GM23338 (cell line): ENCODE measurements around the gene TMPRSS11E. TPM values are rescaled to one million over a fixed set of nuclear protein-coding genes. Genes with fewer than 3 reads are reported as not detected.

ENCODE experiments used
- ATAC-seq: fragments of 200-7000 bp; cut with Tn5 transposase; 3 replicates; pipeline ENCODE4 v1.9.1; 2020
- DNase-seq: peaks from one replicate; pipeline ENCODE4 v3.0.0-alpha.2; 2015; ENCODE audit warnings: low spot score
- H2AFZ ChIP-seq: fragments of 200-600 bp; sonication (generic); 2 replicates; pipeline ENCODE4 v1.8.0; 2016; ENCODE audit warnings: antibody characterized with exemption, mild to moderate bottlenecking, moderate library complexity
- H3F3A ChIP-seq: fragments of 200-600 bp; sonication (generic); replicated peaks from 2 replicates; pipeline ENCODE4 v1.8.0; 2017; ENCODE audit warnings: antibody characterized with exemption, mixed run types, low read depth
- H3K27ac ChIP-seq: fragments of 200-600 bp; sonication (generic); 2 replicates; pipeline ENCODE4 v1.6.1; 2016; ENCODE audit warnings: low read depth
- H3K27me3 ChIP-seq: fragments of 200-600 bp; sonication (generic); 2 replicates; pipeline ENCODE4 v1.8.0; 2016; ENCODE audit warnings: mild to moderate bottlenecking, mixed run types, moderate library complexity; ENCODE audit not compliant: insufficient read depth
- H3K36me3 ChIP-seq: fragments of 200-600 bp; sonication (generic); 2 replicates; pipeline ENCODE4 v1.8.0; 2016; ENCODE audit warnings: mild to moderate bottlenecking; ENCODE audit not compliant: insufficient read depth
- H3K4me1 ChIP-seq: fragments of 200-600 bp; sonication (generic); 2 replicates; pipeline ENCODE4 v1.8.0; 2016; ENCODE audit warnings: mild to moderate bottlenecking, moderate library complexity; ENCODE audit not compliant: insufficient read depth
- H3K4me2 ChIP-seq: fragments of 200-600 bp; sonication (generic); 2 replicates; pipeline ENCODE4 v1.7.1; 2017; ENCODE audit warnings: mixed run types
- H3K4me3 ChIP-seq: fragments of 200-600 bp; sonication (generic); 2 replicates; pipeline ENCODE4 v1.6.1; 2016; ENCODE audit warnings: mixed run types
- H3K79me2 ChIP-seq: fragments of 200-600 bp; sonication (generic); replicated peaks from 2 replicates; pipeline ENCODE4 v1.8.0; 2017; ENCODE audit warnings: mild to moderate bottlenecking; ENCODE audit not compliant: insufficient read depth
- H3K9me2 ChIP-seq: fragments of 200-600 bp; sonication (generic); 2 replicates; pipeline ENCODE4 v1.8.0; 2017; ENCODE audit not compliant: insufficient read depth
- H4K20me1 ChIP-seq: fragments of 200-600 bp; sonication (generic); replicated peaks from 2 replicates; pipeline ENCODE4 v1.8.0; 2017; ENCODE audit warnings: mild to moderate bottlenecking; ENCODE audit not compliant: insufficient read depth
- H3K27ac Mint-ChIP-seq: 2 replicates; pipeline ENCODE4 v1.8.0; 2020; ENCODE audit warnings: inconsistent platforms, mild to moderate bottlenecking, moderate library complexity, mixed read lengths
- H3K27me3 Mint-ChIP-seq: 3 replicates; pipeline ENCODE4 v1.8.0; 2022; ENCODE audit warnings: low read depth, mild to moderate bottlenecking, moderate library complexity, mixed read lengths, inconsistent platforms; ENCODE audit not compliant: insufficient read depth, poor library complexity
- H3K36me3 Mint-ChIP-seq: 3 replicates; pipeline ENCODE4 v1.8.0; 2021; ENCODE audit warnings: low read depth, mild to moderate bottlenecking, inconsistent platforms, moderate library complexity, mixed read lengths
- H3K4me1 Mint-ChIP-seq: 3 replicates; pipeline ENCODE4 v1.8.0; 2020; ENCODE audit warnings: mild to moderate bottlenecking, inconsistent platforms, mixed read lengths
- H3K4me3 Mint-ChIP-seq: 3 replicates; pipeline ENCODE4 v1.8.0; 2021; ENCODE audit warnings: moderate library complexity, mild to moderate bottlenecking, inconsistent platforms, mixed read lengths
- H3K9me3 Mint-ChIP-seq: 3 replicates; pipeline ENCODE4 v1.8.0; 2020; ENCODE audit warnings: moderate library complexity, mild to moderate bottlenecking, inconsistent platforms, mixed read lengths
- CREB1 ChIP-seq: fragments of 250-450 bp; sonication (Bioruptor Pico); IDR thresholded peaks from 2 replicates; pipeline ENCODE4 v1.5.0; 2020; ENCODE audit warnings: low read depth, mild to moderate bottlenecking, moderate library complexity
- CTCF ChIP-seq, 2 experiments: fragments of 200-600 bp in 1 of 2; sonication (generic) in 1 of 2; conservative IDR thresholded peaks; 2 replicates each; pipeline versions ENCODE4 v1.5.1 to v1.6.1; 2016 to 2017; ENCODE audit warnings: antibody characterized with exemption in 2 of 2, low read depth in 2 of 2, mild to moderate bottlenecking in 2 of 2, moderate library complexity in 1 of 2
- EZH2 ChIP-seq: fragments of 200-600 bp; sonication (generic); IDR thresholded peaks from one replicate; pipeline ENCODE4 v1.8.0; 2017; ENCODE audit warnings: antibody characterized with exemption, mild to moderate bottlenecking, low read depth; ENCODE audit not compliant: unreplicated experiment
- EZH2phosphoT487 ChIP-seq: fragments of 200-600 bp; sonication (generic); IDR thresholded peaks from one replicate; pipeline ENCODE4 v1.8.1; 2018; ENCODE audit warnings: antibody characterized with exemption; ENCODE audit not compliant: unreplicated experiment
- JUNB ChIP-seq: IDR thresholded peaks from one replicate; pipeline ENCODE4 v1.6.1; 2016; ENCODE audit warnings: antibody characterized with exemption; ENCODE audit not compliant: unreplicated experiment
- NANOG ChIP-seq: IDR thresholded peaks from 2 replicates; pipeline ENCODE4 v1.6.1; 2016; ENCODE audit warnings: antibody characterized with exemption, borderline replicate concordance
- POLR2AphosphoS5 ChIP-seq: IDR thresholded peaks from 2 replicates; pipeline ENCODE4 v1.6.1; 2016; ENCODE audit warnings: antibody characterized with exemption, low read depth
- STAT1 ChIP-seq: IDR thresholded peaks from one replicate; pipeline ENCODE4 v1.6.1; 2016; ENCODE audit warnings: antibody characterized with exemption; ENCODE audit not compliant: unreplicated experiment
- ZNF114 ChIP-seq: fragments of 250-450 bp; sonication (Bioruptor Pico); IDR thresholded peaks from 2 replicates; pipeline ENCODE4 v1.5.0; 2020; ENCODE audit warnings: mild to moderate bottlenecking, moderate library complexity
- ZNF331 ChIP-seq: fragments of 250-450 bp; sonication (Bioruptor Pico); IDR thresholded peaks from 2 replicates; pipeline ENCODE4 v1.5.0; 2020; ENCODE audit warnings: low read depth, mild to moderate bottlenecking, moderate library complexity
- ZNF462 ChIP-seq: fragments of 250-450 bp; sonication (Bioruptor Pico); IDR thresholded peaks from 2 replicates; pipeline ENCODE4 v1.5.0; 2020; ENCODE audit warnings: mild to moderate bottlenecking, moderate library complexity
- polyA plus RNA-seq: library from polyadenylated mRNA; unstranded; fragments of >200 nt; fragmentation: Nextera tagmentation; extraction: Ambion mirVana; gene quantifications from 2 replicates; pipeline ENCODE4 v1.2.1, GENCODE V29; 2016
- total RNA-seq: library from RNA; depleted of rRNA; stranded (reverse); fragments of >200 nt; shearing (Covaris generic); gene quantifications from 2 replicates; pipeline ENCODE4 v1.2.3, GENCODE V29; 2014

TMPRSS11E gene
- total and polyA plus RNA-seq, 2 experiments from 2014 or later: 0.44 to 1.4 TPM

- H3K79me2 ChIP-seq: no peaks in the 10 kb centered on the region
- Mint-ChIP-seq H3K27ac (no peak overlapping the region), H3K4me3 (no peak overlapping the region), H3K36me3 (peaks cover 3% of the 10 kb centered on the region; the same call in 2 of the 3 replicates), H3K4me1 (peaks cover 9% of the 10 kb centered on the region), H3K27me3 (no peaks in the 10 kb centered on the region), H3K9me3 (no peaks in the 10 kb centered on the region)
- no peaks in the 10 kb centered on the region for H4K20me1 ChIP-seq
- ATAC-seq: no peak
- no peak overlapping the region for H3K27ac ChIP-seq
- no peaks in the 10 kb centered on the region for H3K27me3 ChIP-seq
- TF ChIP-seq JUNB (no peak), ZNF114 (CRISPR knock-in tag) (no peak), CTCF (conservative IDR thresholded peaks at IDR 0.05; ENCODE audit: low read depth in 2 of 2) (no peak), POLR2AphosphoS5 (no peak)
- no peak for DNase-seq
- H2AFZ ChIP-seq: no peak overlapping the region
- H3K4me2 ChIP-seq: no peak overlapping the region
- H3K9me2 ChIP-seq: peaks cover 15% of the 10 kb centered on the region
- no peaks in the 10 kb centered on the region for H3F3A ChIP-seq
- no peak overlapping the region for H3K4me3 ChIP-seq
- no peaks in the 10 kb centered on the region; the same call in 1 of the 2 replicates for H3K4me1 ChIP-seq
- H3K36me3 ChIP-seq: no peaks in the 10 kb centered on the region
Observed at GRCh38 chr4:68399306-68399705, 48.0 kb upstream of the TMPRSS11E start.

GRCh38 chr4:68401231-68401630, 46.0 kb upstream of the TMPRSS11E start:
- no peak overlapping the region for H3K27ac ChIP-seq
- no peaks in the 10 kb centered on the region for H4K20me1 ChIP-seq
- peaks cover 10% of the 10 kb centered on the region for H3K4me1 ChIP-seq
- no peak overlapping the region for H2AFZ ChIP-seq
- Mint-ChIP-seq H3K27ac (no peak overlapping the region), H3K9me3 (no peaks in the 10 kb centered on the region; the same call in 2 of the 3 replicates), H3K4me1 (peaks cover 28% of the 10 kb centered on the region), H3K36me3 (peaks cover 3% of the 10 kb centered on the region; the same call in 2 of the 3 replicates), H3K4me3 (no peak overlapping the region), H3K27me3 (peaks cover 7% of the 10 kb centered on the region)
- no peaks in the 10 kb centered on the region for H3K27me3 ChIP-seq
- no peaks in the 10 kb centered on the region for H3K79me2 ChIP-seq
- peaks cover 6% of the 10 kb centered on the region; the same call in 1 of the 2 replicates for H3F3A ChIP-seq
- DNase-seq (no peak), ATAC-seq (no peak)
- no peaks in the 10 kb centered on the region for H3K36me3 ChIP-seq
- H3K4me3 ChIP-seq: no peak overlapping the region
- H3K9me2 ChIP-seq: peaks cover 11% of the 10 kb centered on the region
- H3K4me2 ChIP-seq: no peak overlapping the region
- TF ChIP-seq ZNF114 (CRISPR knock-in tag) (no peak), ZNF331 (CRISPR knock-in tag) (no peak), CREB1 (CRISPR knock-in tag) (no peak), JUNB (no peak), EZH2 (no peak), ZNF462 (no peak), NANOG (no peak), EZH2phosphoT487 (no peak), STAT1 (no peak), CTCF (conservative IDR thresholded peaks at IDR 0.05; ENCODE audit: low read depth in 2 of 2) (no peak)
